Stimulated activated CD4-positive, alpha-beta T cell treated with anti-CD3 and anti-CD28 coated beads, Interleukin-2, amount 100 ng/mL, for 4 hours (primary cell): ENCODE measurements around the gene BMPER.

ENCODE experiments used
- DNase-seq: peaks from one replicate; pipeline ENCODE4 v3.0.0-alpha.2; 2020; ENCODE audit warnings: low read depth

BMPER gene

DNA sequence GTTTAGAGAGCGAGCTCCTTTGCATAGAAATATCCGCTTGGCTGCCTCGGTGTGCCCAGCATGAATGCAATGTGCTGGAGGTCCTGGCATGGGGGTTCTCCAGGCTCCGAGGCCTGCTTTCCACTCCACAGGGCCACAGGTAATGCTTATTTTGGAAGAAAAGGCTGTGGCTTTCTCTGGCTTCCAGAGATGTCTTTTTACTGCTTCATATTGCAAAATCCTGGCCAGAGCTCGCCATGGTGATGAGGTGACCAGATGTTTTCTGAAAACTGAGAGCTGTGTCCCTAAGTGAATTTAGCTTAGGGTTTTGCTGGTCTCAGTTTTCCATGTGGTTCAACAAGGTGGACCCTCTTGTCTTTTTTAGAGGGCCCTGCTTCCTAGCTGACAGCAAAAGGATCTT is 65.2 kb downstream of the BMPER start:
- no peak for DNase-seq

DNA sequence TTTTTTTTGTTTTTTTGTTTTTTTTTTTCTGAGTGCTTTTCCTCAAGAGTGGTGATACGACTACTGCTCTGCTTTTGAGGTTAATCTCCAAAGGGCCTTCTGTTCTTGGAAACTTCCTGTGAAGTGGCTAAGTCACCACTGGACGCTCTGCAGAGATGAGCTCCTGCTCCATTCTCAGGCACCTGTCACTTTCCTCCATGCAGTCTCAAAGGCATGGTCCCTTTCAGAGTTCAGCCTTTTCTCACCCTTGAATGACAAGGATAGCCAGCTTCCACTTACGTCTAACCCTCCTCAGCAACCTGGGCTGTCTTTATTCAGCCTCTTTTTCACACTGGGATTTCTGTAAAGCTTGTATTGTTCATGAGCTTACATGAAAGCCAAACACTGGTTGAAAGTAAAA is 65.8 kb downstream of the BMPER start:
- DNase-seq, result no peak

DNA sequence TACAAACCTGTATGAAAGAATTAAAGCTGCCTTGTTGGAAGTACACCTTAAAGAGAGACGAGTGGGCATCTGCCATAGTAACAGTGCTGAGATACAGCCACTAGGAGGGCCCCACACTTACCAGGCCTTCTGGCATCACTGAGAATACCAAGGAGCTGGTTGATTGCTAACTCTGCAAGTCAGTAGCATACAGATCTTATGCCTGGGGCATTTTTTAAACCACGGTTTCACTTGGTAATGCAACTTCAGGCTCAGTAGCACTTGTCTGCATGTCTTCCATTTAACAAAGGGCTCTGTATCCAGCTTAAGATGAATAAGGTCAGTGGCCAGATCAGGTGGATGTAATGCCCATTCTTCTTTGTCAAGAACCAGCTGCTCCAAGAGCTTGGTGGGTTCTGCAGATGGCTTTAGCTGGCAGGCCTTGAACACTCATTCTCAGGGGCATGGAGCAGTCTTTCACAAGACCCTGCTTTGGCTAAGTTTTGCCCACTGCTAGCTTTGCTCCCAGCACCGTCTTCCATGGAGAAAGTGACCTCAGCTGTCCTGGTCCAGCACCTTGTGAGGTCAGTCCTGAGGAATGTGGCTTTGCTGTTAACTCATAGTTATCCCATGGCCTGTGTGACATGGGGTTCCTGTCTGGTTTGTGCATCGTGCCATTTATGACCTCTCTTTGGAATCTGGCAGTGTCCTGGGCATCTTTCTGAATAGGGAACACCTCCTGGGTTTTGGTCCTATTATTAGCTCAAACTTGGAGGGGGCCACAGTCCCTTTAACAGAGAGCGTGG is 68.1 kb downstream of the BMPER start:
- DNase-seq, result no peak

DNA sequence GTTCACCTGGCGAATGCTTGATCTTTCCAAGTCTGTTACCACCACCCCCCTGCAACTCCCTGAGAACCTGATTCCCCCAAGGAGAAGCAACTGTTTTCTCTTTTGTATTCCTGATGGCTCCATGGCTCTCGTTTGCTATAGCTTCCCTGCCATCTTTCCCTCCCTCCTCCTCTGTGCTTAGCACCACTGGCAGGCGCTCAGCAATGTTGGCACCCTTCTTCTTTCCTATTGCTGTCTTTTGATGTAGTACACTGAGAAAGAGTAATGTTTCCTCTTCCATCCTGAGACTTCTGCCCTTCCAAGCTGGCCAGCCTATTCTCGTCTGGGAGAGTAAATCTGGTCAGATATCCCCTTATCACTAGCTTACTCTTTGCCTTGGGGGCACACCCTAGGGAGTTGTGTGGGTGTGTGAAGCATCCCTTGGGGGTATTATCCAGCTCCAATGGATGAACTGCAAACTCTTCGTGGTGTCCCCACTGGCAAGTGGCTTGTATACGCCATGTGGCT is 74.0 kb downstream of the BMPER start:
- DNase-seq, result no peak

DNA sequence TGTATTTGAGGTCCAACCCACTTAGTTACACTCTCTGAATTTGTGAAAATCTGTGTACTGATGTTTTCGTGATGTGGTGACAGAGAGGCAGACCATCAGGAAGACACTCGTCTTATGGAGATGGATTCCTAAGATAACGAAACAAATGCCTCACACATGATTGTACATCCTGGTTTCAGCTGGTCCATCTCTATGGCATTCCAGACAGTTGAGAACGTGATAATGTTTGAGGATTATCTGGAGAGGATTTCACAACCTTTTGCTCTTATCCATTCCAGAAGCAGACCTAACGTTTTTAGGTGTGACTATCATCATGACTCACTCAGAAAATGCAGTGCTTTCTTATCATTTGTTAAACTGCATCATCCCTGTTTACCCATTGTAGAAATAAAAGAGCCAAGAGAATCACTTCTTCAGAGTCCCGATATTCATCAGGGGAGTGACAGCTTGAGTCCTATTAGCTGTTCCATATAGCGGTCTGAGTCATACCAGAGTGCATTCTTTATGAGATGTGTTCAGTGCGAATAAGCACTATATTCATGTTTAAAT is 74.5 kb downstream of the BMPER start:
- DNase-seq, result no peak

DNA sequence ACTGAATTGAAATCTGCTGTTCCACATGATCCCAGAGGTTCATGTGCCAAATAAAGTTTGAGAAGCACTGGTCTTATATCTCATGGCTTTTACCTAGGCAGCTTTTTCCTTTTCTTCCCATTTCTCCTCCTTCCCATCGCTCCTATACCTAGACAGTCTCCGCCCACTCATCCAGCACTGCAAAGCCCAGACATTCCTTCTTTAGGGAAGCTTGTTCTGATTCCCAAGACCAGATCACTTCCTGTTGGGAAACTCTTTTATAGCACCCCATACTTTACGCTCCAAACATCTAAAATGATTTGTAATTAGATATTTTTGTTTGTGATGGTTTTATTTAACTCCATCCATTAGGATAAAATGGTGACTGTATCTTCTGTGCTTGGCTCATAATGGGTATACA is 75.9 kb downstream of the BMPER start:
- DNase-seq, result no peak

DNA sequence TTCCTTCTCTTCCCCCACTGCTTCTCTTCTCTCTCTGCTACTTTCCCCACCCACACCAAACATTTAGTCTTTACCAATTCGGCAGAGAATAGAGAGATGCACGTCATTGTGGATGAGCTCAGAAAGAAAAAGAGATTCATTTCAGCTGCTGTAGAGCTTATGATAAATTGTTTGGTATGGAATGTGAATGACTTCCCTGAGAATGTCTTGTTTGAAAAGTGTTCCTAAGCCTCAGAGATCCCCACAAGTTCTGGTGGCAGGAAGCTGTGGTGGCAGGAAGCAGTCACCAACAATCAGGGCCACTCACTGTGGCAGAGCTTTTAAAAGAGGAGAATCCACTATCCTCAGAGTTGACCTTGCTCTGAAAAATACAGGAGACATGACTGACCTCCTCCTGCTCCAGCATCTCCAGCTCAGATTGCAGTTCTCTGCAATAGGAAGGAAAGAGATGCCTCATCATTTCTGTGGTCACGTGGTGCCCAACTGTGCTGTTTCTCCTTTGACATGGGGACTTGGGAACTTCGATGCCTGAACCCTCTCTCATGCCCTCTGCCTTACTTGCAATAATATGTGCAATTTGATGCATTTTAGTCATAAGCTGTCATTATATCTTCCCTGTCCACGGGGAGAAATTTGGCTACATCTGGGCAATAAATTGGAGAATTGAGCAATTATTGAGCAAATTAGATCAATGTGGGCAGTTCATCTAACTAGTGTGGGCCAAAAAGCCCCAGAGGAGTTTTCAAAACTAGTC is 76.5 kb downstream of the BMPER start:
- DNase-seq, result no peak

DNA sequence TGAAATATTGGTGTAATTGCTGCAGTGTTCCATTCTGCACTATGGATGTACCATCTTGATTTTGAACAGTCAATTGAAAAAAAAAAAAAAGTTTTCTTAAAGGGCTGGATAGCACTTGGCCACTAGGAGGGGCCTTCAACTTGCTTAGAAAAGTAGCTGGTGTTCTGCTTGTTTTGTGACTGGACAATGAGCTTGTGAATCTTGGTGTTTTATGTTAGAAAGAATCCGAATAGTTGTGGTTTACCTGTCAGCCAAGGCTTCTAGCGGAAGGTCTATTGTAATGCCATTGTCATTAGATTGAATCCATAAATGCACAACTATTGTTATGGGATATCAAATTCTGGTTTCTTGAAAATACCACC is 77.1 kb downstream of the BMPER start:
- no peak for DNase-seq

DNA sequence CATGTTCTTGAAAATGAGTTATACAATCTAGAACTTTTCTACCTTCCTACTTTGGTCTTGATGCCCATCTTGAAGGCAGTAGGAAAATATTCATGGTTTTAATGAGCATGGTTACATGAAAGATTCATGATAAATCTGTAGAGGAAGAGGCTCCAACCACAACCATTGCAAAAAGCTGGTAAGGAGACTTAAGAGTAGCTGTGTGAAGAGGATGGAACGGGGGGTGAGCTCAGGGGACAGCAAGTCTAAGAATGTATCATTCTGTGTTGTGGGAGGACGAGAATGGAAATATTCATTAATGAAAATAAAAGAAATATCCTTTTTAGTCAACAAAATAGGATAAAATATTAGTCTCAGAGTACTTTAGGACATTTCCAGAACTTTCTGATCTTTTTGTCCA is 81.1 kb downstream of the BMPER start:
- DNase-seq, result no peak

DNA sequence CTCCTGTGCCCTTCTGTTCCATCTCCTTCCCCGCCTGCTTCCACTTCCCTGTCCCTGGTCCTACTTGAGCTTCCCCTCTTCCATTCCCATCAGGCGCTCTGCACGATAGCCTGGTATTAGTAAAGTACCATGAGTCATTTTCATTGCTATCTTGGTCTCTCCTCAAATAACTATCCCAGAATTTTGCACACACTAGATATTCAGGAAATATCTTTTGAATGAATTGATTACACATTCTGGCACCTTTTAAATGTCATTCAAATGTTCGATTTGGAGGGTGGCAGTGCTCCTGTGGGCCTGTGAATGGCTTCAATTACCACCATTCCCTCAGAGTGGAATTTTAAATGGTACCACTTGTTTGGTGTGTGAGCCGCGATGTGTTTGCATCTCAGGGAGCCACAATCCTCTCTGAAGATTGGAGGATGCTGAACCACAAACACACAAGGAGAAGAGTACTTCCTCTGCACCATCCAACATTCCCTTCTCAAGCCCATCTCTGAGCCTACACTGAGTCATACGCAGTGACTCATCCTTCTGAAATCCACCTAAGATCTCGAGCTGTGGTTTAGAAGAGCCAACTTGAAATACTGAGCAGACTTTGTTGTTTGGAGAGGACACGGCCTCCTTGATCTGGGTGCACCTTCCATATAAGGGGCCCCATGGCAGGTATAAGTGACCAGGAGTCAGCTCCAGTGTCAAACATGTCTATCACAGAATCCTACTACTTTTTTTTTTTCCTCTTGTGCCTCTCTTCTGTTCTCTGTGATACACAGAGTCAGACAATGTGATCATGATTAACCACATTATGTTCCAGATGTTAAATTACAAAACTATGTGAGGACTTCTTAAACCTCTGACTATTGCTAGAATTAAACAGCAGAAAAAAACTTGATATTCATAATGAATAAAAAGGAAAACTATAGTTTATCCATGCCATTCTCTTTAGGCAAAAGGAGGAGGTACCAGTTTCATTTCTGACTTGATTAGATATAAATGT is 81.9 kb downstream of the BMPER start:
- DNase-seq, result no peak

DNA sequence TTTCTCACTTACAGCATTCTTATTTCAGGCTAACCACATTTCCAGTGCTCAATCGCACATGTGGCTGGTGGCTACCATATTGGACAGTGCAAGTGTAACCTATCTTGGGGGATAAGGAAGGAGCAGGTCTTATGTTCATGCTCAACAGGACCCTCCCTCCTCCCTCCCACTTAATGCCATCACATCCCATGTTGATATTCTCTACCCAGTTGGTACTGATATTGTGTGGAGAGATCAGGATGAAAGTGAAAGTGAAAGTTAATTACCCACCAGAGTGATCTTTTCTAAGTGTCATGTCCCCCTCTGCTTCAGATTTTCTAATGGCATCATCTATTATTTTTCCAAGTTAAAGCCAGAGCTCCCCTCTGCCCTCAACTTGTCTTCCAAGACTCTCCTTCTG is 91.6 kb downstream of the BMPER start:
- no peak for DNase-seq

DNA sequence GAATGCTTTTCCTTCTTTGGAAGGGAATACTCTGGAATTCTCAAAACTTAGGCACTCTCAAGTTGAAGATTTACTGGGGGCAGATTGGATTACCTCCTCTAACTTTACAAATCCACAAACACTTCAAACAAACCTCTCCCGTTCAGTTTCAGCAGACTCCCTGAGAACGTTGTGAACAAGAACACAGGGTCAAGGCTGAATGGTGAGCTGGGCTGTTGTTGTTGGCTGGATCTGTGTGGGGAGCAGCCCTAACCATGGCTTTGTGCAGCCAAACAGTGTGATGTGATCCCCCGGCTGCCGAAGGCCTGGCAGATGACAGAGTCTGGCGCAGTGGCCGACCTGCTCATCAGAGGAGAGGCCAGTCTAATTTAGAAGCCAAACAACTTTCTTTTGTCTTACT is 93.1 kb downstream of the BMPER start:
- DNase-seq, result no peak

DNA sequence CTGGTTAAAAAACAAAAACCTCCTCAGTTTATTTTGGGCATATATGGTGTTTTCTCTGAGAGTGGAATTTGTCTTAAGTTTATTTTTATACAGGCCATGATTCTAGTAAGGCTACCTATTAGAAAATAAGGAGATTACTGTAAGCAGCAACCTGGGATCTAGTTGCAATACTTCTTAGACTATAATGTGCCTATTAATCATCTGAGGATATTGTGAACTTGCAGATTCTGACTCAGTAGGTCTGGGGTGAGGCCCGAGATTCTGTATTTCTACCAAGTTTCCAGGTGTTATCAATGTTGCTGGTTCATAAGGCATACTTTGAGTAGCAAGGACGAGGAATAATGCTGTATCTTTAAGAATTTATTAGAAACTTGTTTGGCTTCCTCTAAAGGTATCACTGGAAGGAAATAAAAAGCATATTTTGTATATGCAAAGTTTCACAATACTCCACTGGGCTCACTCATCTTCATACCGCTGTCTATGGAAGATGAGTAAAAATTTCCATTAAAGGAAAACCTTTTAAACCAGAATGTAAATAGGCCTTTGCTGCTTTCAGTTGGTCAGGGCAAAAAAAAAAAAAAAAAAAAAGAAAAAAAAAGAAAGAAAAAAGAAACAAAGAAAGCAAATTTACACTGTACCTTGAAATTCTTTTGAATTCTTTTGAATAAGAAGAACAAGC is 105.8 kb downstream of the BMPER start:
- no peak for DNase-seq

DNA sequence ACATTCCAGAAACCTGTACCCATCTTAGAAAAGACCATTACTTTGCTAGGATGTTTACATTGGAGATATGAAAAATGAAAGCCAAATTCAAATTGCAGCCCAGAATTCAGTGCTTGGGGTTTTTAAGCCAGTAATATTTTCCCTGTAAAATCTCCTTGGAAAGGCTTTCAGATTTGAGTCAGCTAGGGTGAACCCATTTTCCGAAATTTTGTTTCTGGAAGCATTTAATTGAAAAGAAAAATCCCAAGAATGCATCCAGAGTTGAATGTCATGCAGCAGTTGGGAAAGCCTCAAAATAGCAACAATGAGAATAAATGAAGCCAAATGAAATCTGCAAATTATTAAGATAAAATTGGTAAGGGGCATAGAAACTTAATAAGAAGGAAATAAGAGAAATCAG is 106.4 kb downstream of the BMPER start:
- DNase-seq, result no peak

DNA sequence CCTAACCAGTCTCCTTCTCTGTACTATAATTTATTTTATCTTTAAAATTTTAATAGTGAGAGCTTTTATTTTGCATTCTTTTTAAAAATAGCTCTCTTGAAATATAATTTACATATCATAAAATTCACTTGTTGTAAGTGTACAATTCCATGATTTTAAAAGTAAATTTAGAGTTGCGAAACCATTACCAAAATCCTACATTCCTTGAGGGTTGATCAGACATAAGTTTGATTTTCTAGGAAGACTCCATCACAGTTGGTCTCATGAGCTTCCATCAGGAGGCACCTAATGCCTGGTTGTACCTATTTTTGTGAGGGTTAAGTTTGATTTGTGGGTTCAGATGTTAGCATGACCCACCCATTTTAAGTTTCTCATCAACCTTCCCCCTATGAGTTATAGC is 108.1 kb downstream of the BMPER start:
- no peak for DNase-seq

DNA sequence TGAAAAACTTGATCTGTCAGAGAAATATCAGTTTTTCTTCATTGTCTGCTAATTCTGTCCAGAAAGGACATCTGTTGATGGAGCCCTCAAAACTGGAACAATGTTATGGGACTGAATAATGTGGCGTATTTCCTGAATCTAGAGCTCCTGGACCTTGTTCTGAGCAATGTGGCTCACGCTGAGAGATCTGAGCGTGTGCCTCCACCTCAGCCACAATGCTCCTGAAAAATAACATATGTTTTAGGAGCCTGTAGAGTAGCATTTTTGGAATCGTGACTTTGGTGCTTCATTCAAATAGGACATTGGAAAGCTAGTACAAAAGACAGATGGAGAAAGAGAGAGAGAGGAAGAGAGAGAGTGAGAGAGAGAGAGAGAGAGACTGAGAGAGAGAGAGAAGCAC is 110.3 kb downstream of the BMPER start:
- DNase-seq, result no peak

DNA sequence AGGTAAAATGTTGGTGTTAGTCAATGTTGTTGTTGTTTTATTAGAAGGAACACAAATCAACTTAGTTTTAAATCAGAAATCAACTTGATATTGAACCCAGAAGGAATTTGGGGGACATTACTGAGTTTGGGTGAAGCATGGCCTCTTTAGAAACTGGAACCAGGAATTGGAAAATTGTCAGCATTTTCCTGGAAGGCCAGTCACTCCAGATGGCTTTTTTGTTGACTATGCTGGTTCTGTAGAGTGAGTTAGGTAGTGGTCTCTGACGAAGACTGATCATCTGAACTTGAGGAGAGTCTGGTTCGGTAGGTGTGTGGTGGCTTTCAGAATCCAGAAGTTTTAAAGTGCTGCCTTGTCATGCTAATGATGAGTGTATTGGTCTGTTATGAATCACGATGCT is 111.5 kb downstream of the BMPER start:
- DNase-seq, result no peak

DNA sequence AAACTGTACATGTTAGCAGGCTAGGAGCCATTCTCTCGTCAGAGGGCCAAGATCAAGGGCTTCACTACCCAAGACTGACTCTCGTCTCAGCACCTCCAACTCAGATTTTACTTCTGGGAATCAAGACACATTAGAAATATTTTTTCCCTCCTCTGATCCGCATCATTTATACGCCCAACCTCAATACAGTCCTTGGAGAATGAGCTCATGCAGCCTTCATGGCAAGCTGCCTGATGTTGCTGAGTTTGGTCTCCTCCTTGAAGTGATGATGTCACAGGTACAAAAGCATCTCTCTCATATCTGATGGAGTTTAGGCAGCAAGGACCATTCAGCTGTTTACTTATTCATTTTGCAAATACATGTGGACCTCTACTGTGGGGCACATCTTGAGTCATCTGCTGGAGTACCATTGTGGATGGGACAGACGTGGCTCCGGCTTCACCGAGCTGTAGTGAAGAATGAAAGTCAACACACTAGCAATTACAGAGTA is 114.0 kb downstream of the BMPER start:
- no peak for DNase-seq

DNA sequence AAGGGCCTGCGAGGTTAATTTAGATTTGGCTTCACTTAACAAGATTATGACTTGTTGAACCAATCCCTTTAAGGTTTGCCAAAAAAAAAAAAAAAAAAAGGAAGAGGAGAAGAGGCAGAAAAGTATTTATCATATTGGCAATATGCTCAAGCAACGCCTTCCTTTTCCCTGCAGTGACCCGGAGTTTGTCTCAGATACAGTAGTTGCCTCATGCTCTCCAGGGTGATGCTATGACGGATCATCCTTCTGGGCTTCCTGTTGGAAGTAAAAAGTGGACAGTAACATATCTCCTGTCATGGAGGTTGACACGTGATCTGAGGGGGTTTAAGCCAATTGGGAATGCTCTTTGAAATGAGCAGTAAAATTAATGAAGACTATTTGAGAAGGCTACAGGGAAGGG is 117.3 kb downstream of the BMPER start:
- DNase-seq, result no peak

DNA sequence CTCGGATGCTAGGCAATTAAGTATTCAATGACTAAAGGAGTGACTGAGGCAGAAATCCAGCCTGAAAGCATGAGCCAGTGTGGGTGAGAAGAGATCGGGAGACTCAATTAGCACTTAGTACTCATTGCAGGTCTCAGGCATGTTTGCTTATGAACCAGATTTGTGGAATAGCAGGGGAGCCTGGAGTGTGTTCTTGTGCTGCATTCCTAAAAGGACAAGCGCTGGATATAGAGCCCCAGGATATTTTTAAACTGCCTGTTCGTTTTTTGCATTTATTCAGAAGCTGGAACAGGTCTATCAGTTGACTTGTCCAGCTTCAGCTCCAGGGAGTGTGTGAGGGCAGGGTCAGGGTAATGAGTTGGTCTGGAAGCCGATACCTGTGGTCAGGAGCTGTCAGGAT is 120.3 kb downstream of the BMPER start:
- no peak for DNase-seq

DNA sequence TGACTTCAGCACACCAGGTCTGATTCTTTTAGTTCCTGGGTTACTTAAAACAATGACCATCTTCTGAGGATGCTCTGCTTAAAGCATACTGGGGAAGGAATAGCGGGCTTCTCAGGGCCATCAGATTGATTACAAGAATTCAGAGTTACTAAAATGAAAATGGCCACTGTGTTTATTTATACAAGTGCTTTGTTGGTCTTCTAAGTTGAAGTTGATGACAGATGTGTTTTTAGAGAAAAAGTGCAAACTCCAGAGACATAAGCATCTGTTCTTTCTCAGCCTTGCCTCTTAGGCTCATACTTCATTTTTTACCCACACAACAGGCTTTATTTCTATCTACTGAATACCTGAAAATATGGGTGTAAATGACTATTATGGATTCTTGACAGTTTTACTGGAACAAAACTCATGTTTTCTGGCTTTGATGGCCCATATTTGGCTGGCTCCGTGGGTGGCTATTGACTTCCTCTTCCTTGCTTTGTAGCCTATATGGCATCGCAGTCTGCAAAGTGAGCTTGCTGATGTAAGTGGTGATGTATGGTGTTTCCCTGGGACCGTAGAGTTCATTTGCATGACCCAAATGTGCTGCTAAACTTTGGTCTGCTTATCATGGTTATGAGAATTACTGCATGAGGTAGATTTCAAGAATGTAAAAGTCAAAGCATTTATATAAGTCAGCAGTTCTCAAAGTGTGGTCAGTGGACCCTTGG is 121.3 kb downstream of the BMPER start:
- no peak for DNase-seq
